H9 (cell line): ENCODE measurements around the gene CASP8AP2. TPM values are rescaled to one million over a fixed set of nuclear protein-coding genes. Genes with fewer than 3 reads are reported as not detected.

Experiments used
- DNase-seq: peaks from one replicate; pipeline ENCODE4 v3.0.0-alpha.2; 2017
- H2AFZ ChIP-seq: one replicate; pipeline ENCODE4 v1.6.1; 2013; ENCODE audit warnings: mild to moderate bottlenecking, low read length, control low read depth, moderate library complexity
- H2AK5ac ChIP-seq: 2 replicates; pipeline ENCODE4 v1.6.1; 2013; ENCODE audit warnings: low read length, control low read depth, mixed read lengths; ENCODE audit not compliant: insufficient read length
- H2BK120ac ChIP-seq: one replicate; pipeline ENCODE4 v1.6.1; 2013; ENCODE audit warnings: low read depth, mild to moderate bottlenecking, low read length, control low read depth, inconsistent platforms; ENCODE audit not compliant: poor library complexity, severe bottlenecking
- H2BK12ac ChIP-seq: 2 replicates; pipeline ENCODE4 v1.6.1; 2013; ENCODE audit warnings: low read length, control low read depth, mixed read lengths, low read depth; ENCODE audit not compliant: insufficient read length
- H2BK15ac ChIP-seq: 2 replicates; pipeline ENCODE4 v1.6.1; 2013; ENCODE audit warnings: low read depth, low read length, control low read depth
- H2BK20ac ChIP-seq: one replicate; pipeline ENCODE4 v1.6.1; 2013; ENCODE audit warnings: low read depth, mild to moderate bottlenecking, low read length, control low read depth, inconsistent platforms; ENCODE audit not compliant: poor library complexity, severe bottlenecking
- H2BK5ac ChIP-seq: 2 replicates; pipeline ENCODE4 v1.6.1; 2013; ENCODE audit warnings: low read length, control low read depth, mixed read lengths; ENCODE audit not compliant: insufficient read length
- H3K14ac ChIP-seq: 2 replicates; pipeline ENCODE4 v1.6.1; 2013; ENCODE audit warnings: low read length, control low read depth; ENCODE audit not compliant: insufficient read depth
- H3K18ac ChIP-seq: 2 replicates; pipeline ENCODE4 v1.6.1; 2013; ENCODE audit warnings: low read depth, mild to moderate bottlenecking, mixed read lengths, low read length, control low read depth; ENCODE audit not compliant: insufficient read length
- H3K23ac ChIP-seq: 2 replicates; pipeline ENCODE4 v1.6.1; 2013; ENCODE audit warnings: low read length, control low read depth, mixed read lengths, low read depth; ENCODE audit not compliant: insufficient read length
- H3K23me2 ChIP-seq: 2 replicates; pipeline ENCODE4 v1.6.1; 2013; ENCODE audit warnings: low read depth, mild to moderate bottlenecking, mixed read lengths, low read length, control low read depth; ENCODE audit not compliant: insufficient read length, poor library complexity, severe bottlenecking
- H3K27ac ChIP-seq: 2 replicates; pipeline ENCODE4 v1.5.1; 2013; ENCODE audit warnings: low read length, control low read depth, mixed read lengths, low read depth; ENCODE audit not compliant: insufficient read length
- H3K27me3 ChIP-seq: 2 replicates; pipeline ENCODE4 v1.6.1; 2013; ENCODE audit warnings: low read length, control low read depth, inconsistent platforms; ENCODE audit not compliant: insufficient read depth
- H3K4ac ChIP-seq: 2 replicates; pipeline ENCODE4 v1.6.1; 2013; ENCODE audit warnings: low read depth, mild to moderate bottlenecking, control low read depth, inconsistent platforms, low read length, moderate library complexity
- H3K4me1 ChIP-seq: 2 replicates; pipeline ENCODE4 v1.6.1; 2013; ENCODE audit warnings: low read length, control low read depth, inconsistent platforms; ENCODE audit not compliant: insufficient read depth
- H3K4me2 ChIP-seq: 2 replicates; pipeline ENCODE4 v1.6.1; 2013; ENCODE audit warnings: low read length, control low read depth, mixed read lengths; ENCODE audit not compliant: insufficient read length, insufficient read depth
- H3K56ac ChIP-seq: 2 replicates; pipeline ENCODE4 v1.6.1; 2013; ENCODE audit warnings: low read depth, mild to moderate bottlenecking, mixed read lengths, low read length, control low read depth; ENCODE audit not compliant: insufficient read length
- H3K79me1 ChIP-seq: 2 replicates; pipeline ENCODE4 v1.6.1; 2013; ENCODE audit warnings: low read depth, mild to moderate bottlenecking, moderate library complexity, low read length, control low read depth, inconsistent platforms; ENCODE audit not compliant: insufficient read depth, poor library complexity, severe bottlenecking
- H3K79me2 ChIP-seq: 2 replicates; pipeline ENCODE4 v1.6.1; 2013; ENCODE audit warnings: low read length, control low read depth, inconsistent platforms; ENCODE audit not compliant: insufficient read depth
- H3K9ac ChIP-seq: 2 replicates; pipeline ENCODE4 v1.6.1; 2013; ENCODE audit warnings: low read length, control low read depth, mixed read lengths; ENCODE audit not compliant: insufficient read length; ENCODE audit errors: extremely low read depth
- H3K9me3 ChIP-seq: one replicate; pipeline ENCODE4 v1.6.1; 2013; ENCODE audit warnings: low read depth, low read length, inconsistent platforms; ENCODE audit not compliant: control insufficient read depth
- H3T11ph ChIP-seq: one replicate; pipeline ENCODE4 v1.6.1; 2013; ENCODE audit warnings: mild to moderate bottlenecking, low read length, control low read depth, inconsistent platforms
- H4K20me1 ChIP-seq: one replicate; pipeline ENCODE4 v1.6.1; 2013; ENCODE audit not compliant: control insufficient read depth, insufficient read length, insufficient read depth
- H4K5ac ChIP-seq: 2 replicates; pipeline ENCODE4 v1.6.1; 2013; ENCODE audit warnings: low read depth, mild to moderate bottlenecking, mixed read lengths, low read length, control low read depth; ENCODE audit not compliant: insufficient read length
- H4K8ac ChIP-seq: replicated peaks from 2 replicates; pipeline ENCODE4 v1.6.1; 2013; ENCODE audit warnings: low read length, control low read depth, mixed read lengths, low read depth; ENCODE audit not compliant: insufficient read length
- H4K91ac ChIP-seq: 2 replicates; pipeline ENCODE4 v1.6.1; 2013; ENCODE audit warnings: low read depth, mild to moderate bottlenecking, moderate library complexity, mixed read lengths, low read length, control low read depth; ENCODE audit not compliant: insufficient read length
- H3K27ac Mint-ChIP-seq, 3 experiments: 2 replicates in 2 of 3; 3 replicates in 1 of 3; pipeline ENCODE4 v1.8.0; 2020 to 2021; ENCODE audit warnings: mixed read lengths in 3 of 3, mild to moderate bottlenecking in 1 of 3, moderate library complexity in 1 of 3
- H3K27me3 Mint-ChIP-seq: 2 replicates; pipeline ENCODE4 v1.8.0; 2021; ENCODE audit warnings: low read depth, mild to moderate bottlenecking, moderate library complexity, mixed read lengths
- H3K36me3 Mint-ChIP-seq, 3 experiments: 2 replicates in 2 of 3; 3 replicates in 1 of 3; pipeline ENCODE4 v1.8.0; 2020 to 2021; ENCODE audit warnings: low read depth in 3 of 3, mixed read lengths in 3 of 3; ENCODE audit not compliant: insufficient read depth in 1 of 3
- H3K4me1 Mint-ChIP-seq, 2 experiments: 2 replicates each; pipeline ENCODE4 v1.8.0; 2020; ENCODE audit warnings: mixed read lengths in 2 of 2
- H3K4me3 Mint-ChIP-seq, 2 experiments: 2 replicates in 1 of 2; 3 replicates in 1 of 2; pipeline ENCODE4 v1.8.0; 2020 to 2021; ENCODE audit warnings: mild to moderate bottlenecking in 2 of 2, mixed read lengths in 2 of 2, moderate library complexity in 1 of 2
- H3K9me3 Mint-ChIP-seq, 2 experiments: 2 replicates in 1 of 2; 3 replicates in 1 of 2; pipeline ENCODE4 v1.8.0; 2020; ENCODE audit warnings: mild to moderate bottlenecking in 2 of 2, mixed read lengths in 2 of 2, moderate library complexity in 1 of 2
- WGBS: extraction: QIAGEN DNeasy Blood & Tissue Kit; methylation state at CpG from one replicate; pipeline ENCODE4 v1.1.7; 2013; ENCODE audit warnings: missing lambda C conversion rate, low lambda C conversion rate, mixed read lengths; ENCODE audit not compliant: insufficient read length; ENCODE audit errors: extremely low coverage; 5-methylcytosine and 5-hydroxymethylcytosine counted together
- total RNA-seq: library from RNA; stranded (reverse); gene quantifications from 2 replicates; pipeline ENCODE4 v1.2.1, GENCODE V29; 2021
- TF ChIP-seq, protein P1 (sequence below): fragments of 200-600 bp; sonication (generic); conservative IDR thresholded peaks from 3 replicates; pipeline ENCODE4 v1.8.0; 2021; ENCODE audit warnings: antibody characterized with exemption, mild to moderate bottlenecking

Gene CASP8AP2
- total RNA-seq, 1 experiment from 2014 or later: 33.6 TPM

DNA sequence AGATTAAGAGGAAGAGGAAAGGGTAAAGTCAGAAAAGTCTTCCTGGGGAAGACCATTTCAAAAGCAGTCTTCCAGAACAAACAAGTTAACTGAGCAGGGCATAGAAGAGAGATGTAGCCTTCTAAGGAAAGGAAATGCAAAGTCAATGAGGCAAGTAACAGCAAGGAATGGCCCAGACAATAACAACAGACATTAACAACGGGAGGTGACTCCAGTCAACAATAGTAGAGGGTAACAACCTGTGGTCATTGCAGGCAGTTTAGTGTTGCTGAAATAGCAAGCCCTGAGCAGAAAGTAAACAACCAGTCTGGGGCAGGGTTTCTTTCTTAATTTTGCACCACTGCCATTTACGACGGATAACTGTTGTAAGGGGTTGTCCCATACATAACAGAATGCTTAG is 12.2 kb upstream of the CASP8AP2 start:
- Histone ChIP-seq H2BK5ac (peak overlapping the region; percentile 5), H4K91ac (no peak overlapping the region), H2BK15ac (no peak overlapping the region), H2BK120ac (no peak overlapping the region), H2AFZ (no peak overlapping the region), H3K56ac (no peak overlapping the region), H3K27ac (peak overlapping the region; percentile 99), H2BK20ac (no peak overlapping the region), H4K5ac (no peak overlapping the region), H3K4me2 (peak overlapping the region; percentile 99), H3K23ac (no peak overlapping the region), H4K8ac (no peak overlapping the region), H2BK12ac (no peak overlapping the region), H4K20me1 (no peaks in the 10 kb centered on the region), H3K9ac (peak overlapping the region; percentile 41), H3K23me2 (peaks cover 8% of the 10 kb centered on the region), H3K4ac (no peak overlapping the region), H3K14ac (peak overlapping the region; percentile 3; the same call in 1 of the 2 replicates), H3T11ph (no peak overlapping the region), H3K27me3 (peaks cover 2% of the 10 kb centered on the region; the same call in 1 of the 2 replicates), H3K4me1 (peaks cover 4% of the 10 kb centered on the region; the same call in 1 of the 2 replicates), H3K79me1 (peaks cover 5% of the 10 kb centered on the region), H3K18ac (peak overlapping the region; percentile 40), H2AK5ac (no peak overlapping the region), H3K9me3 (no peaks in the 10 kb centered on the region), H3K79me2 (peaks cover 51% of the 10 kb centered on the region)
- Mint-ChIP-seq H3K27me3 (no peaks in the 10 kb centered on the region), H3K4me3 (peak overlapping the region; percentile 83 to 91), H3K27ac (peak overlapping the region; percentile 41 to 98 (median 96)), H3K4me1 (peaks cover 30 to 42% of the 10 kb centered on the region in 2 experiments), H3K9me3 (no peaks in the 10 kb centered on the region), H3K36me3 (peaks cover 4 to 9% (median 5%) of the 10 kb centered on the region in 3 experiments; a peak in 5 of 7 replicates)
- TF ChIP-seq, protein P1, sequence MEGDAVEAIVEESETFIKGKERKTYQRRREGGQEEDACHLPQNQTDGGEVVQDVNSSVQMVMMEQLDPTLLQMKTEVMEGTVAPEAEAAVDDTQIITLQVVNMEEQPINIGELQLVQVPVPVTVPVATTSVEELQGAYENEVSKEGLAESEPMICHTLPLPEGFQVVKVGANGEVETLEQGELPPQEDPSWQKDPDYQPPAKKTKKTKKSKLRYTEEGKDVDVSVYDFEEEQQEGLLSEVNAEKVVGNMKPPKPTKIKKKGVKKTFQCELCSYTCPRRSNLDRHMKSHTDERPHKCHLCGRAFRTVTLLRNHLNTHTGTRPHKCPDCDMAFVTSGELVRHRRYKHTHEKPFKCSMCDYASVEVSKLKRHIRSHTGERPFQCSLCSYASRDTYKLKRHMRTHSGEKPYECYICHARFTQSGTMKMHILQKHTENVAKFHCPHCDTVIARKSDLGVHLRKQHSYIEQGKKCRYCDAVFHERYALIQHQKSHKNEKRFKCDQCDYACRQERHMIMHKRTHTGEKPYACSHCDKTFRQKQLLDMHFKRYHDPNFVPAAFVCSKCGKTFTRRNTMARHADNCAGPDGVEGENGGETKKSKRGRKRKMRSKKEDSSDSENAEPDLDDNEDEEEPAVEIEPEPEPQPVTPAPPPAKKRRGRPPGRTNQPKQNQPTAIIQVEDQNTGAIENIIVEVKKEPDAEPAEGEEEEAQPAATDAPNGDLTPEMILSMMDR: no peak
- no CpG with 5 or more reads among the region's 3 CpGs for WGBS
- peak; percentile 79 for DNase-seq
